ENCODE data around the gene POLE2.

DNA sequence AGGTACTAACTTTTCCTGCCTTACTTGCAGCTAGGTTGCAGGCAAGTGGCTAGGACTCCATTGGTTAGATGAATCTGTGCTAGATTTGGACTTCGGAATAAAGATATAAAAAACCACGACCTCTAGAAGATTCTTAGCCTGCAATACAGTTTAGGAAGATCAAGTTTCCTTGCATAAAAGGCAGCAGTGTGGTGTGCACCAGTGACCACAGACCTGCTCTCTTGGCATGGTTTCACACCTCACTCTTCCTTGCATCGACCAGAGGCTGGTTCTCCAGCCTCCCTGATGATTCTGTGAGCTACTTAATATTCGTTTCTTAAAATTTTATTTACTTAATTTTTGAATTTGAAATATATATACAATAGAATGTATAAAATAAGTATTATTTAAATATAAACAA is 14.7 kb upstream of the POLE2 start:
- TF ChIP-seq CHD4 (IDR thresholded peaks at IDR 0.05; ENCODE audit: borderline replicate concordance, low read length): no peak
- TF ChIP-seq NFKB2 (CRISPR knock-in tag; IDR thresholded peaks at IDR 0.05; ENCODE audit: borderline replicate concordance): no peak
- no peak for TF ChIP-seq EZH2 (conservative IDR thresholded peaks at IDR 0.05; ENCODE audit: low read depth, low read length)
- TF ChIP-seq ZNF260 (CRISPR knock-in tag; IDR thresholded peaks at IDR 0.05; ENCODE audit: borderline replicate concordance, low read depth): no peak
- no peak for TF ChIP-seq CEBPB (IDR thresholded peaks at IDR 0.05; ENCODE audit: borderline replicate concordance, low read depth, low read length)
- no peak for TF ChIP-seq ZNF317 (CRISPR knock-in tag; IDR thresholded peaks at IDR 0.05)
- TF ChIP-seq DMAP1 (CRISPR knock-in tag; IDR thresholded peaks at IDR 0.05): no peak
- TF ChIP-seq, protein P1, sequence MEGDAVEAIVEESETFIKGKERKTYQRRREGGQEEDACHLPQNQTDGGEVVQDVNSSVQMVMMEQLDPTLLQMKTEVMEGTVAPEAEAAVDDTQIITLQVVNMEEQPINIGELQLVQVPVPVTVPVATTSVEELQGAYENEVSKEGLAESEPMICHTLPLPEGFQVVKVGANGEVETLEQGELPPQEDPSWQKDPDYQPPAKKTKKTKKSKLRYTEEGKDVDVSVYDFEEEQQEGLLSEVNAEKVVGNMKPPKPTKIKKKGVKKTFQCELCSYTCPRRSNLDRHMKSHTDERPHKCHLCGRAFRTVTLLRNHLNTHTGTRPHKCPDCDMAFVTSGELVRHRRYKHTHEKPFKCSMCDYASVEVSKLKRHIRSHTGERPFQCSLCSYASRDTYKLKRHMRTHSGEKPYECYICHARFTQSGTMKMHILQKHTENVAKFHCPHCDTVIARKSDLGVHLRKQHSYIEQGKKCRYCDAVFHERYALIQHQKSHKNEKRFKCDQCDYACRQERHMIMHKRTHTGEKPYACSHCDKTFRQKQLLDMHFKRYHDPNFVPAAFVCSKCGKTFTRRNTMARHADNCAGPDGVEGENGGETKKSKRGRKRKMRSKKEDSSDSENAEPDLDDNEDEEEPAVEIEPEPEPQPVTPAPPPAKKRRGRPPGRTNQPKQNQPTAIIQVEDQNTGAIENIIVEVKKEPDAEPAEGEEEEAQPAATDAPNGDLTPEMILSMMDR (CRISPR knock-in tag; IDR thresholded peaks at IDR 0.05): no peak
- no peak for TF ChIP-seq JUN (CRISPR knock-in tag; IDR thresholded peaks at IDR 0.05)
- TF ChIP-seq, protein P2, sequence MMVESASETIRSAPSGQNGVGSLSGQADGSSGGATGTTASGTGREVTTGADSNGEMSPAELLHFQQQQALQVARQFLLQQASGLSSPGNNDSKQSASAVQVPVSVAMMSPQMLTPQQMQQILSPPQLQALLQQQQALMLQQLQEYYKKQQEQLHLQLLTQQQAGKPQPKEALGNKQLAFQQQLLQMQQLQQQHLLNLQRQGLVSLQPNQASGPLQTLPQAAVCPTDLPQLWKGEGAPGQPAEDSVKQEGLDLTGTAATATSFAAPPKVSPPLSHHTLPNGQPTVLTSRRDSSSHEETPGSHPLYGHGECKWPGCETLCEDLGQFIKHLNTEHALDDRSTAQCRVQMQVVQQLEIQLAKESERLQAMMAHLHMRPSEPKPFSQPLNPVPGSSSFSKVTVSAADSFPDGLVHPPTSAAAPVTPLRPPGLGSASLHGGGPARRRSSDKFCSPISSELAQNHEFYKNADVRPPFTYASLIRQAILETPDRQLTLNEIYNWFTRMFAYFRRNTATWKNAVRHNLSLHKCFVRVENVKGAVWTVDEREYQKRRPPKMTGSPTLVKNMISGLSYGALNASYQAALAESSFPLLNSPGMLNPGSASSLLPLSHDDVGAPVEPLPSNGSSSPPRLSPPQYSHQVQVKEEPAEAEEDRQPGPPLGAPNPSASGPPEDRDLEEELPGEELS (CRISPR knock-in tag; IDR thresholded peaks at IDR 0.05): no peak
